ENCODE measurements around the gene GPS1. TPM values are rescaled to one million over a fixed set of nuclear protein-coding genes. Genes with fewer than 3 reads are reported as not detected.

GPS1 gene
- total RNA-seq, 1 donor from 2014 or later = 156 TPM

DNA sequence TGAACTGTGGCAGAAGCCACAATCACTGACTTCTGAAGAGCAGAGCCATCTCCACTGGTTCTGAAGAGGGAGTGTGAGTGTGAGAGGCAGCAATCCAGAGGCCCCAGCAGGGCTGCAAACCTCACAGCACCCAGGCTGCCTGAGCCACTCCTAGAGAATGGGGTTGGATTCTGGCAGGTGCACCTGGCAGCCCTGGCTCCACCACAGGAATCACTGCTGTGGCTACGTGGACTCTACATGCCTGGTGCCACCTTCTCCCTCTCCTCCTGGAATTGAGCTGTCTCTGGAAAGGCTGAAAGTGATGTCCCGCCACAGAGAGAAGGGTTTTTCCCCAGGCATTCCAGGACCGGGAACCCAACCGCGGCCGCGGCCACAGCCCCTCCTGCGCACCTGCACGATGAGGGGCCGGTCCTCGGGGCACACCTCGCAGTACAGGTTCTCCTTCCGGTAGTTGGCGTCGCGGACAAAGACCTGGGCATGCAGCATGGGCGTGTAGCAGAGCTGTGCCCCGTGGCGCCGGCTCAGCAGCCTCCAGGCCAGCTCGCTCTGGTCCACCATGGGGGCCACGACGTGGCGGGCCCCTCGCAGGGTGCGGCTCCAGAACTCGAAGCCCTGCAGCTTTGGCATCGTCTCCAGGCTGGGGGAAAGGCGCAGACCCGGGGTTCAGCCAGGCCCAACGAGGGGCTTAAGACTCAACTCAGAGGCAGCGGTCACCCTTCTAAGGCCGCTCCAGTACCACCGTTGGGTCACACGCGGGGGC is 12.9 kb downstream of the GPS1 start:
- peak overlapping the region; percentile 78 for H3K4me3 Mint-ChIP-seq
- no peaks in the 10 kb centered on the region for H3K4me1 Mint-ChIP-seq
- no peak overlapping the region for H3K27ac Mint-ChIP-seq (ENCODE audit: unreplicated experiment)
- H3K27me3 Mint-ChIP-seq (ENCODE audit: low read depth) = no peaks in the 10 kb centered on the region
- no peak for TF ChIP-seq CTCF (conservative IDR thresholded peaks at IDR 0.05)
- H3K36me3 Mint-ChIP-seq (ENCODE audit: low read depth) = no peaks in the 10 kb centered on the region
- H3K9me3 Mint-ChIP-seq = no peaks in the 10 kb centered on the region
- no peak for DNase-seq (ENCODE audit: low read depth, low spot score)

DNA sequence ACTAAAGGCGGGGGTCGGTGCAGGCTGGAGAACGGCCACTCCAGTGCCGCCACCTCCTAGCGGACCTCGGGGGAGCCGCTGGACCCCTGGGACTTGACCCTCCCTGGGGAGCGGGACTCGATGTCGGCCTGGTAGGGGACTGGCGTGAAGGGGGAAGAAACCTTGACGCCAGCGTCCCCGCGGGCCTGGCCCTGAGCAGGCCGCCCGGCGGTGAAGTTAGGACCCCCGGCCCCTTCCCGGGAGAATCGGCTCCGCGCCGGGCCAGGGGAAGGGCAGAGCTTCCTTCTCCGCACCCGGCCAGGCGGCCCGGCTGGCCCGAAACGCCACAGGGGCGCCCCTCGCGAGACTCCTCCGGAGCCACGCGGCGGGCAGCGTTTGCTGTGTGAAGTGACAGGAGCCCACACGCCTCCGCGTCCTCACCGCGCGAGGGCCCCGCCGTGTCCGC is 13.5 kb downstream of the GPS1 start:
- no peak for DNase-seq (ENCODE audit: low read depth, low spot score)

GRCh38 chr17:82065638-82066303 is 14.1 kb downstream of the GPS1 start, which contains the start of gene DUS1L:
Gene DUS1L (minus strand): TSS chr17:82065804. CDS start chr17:82065059, 745 bp downstream.
- no peaks in the 10 kb centered on the region for H3K4me1 Mint-ChIP-seq
- H3K9me3 Mint-ChIP-seq = no peaks in the 10 kb centered on the region
- peak; percentile 59 for DNase-seq (ENCODE audit: low read depth, low spot score)
- H3K27me3 Mint-ChIP-seq (ENCODE audit: low read depth) = peaks cover 6% of the 10 kb centered on the region
- peak within 1 kb of the TSS; percentile 86 for H3K4me3 Mint-ChIP-seq
- no peaks in the 10 kb centered on the region for H3K36me3 Mint-ChIP-seq (ENCODE audit: low read depth)
- TF ChIP-seq CTCF (conservative IDR thresholded peaks at IDR 0.05) = no peak
- no peak within 1 kb of the TSS for H3K27ac Mint-ChIP-seq (ENCODE audit: unreplicated experiment)

More for the DNA sequence above, 13.5 kb downstream of the GPS1 start:
- Mint-ChIP-seq H3K27me3 (ENCODE audit: low read depth) (peaks cover 2% of the 10 kb centered on the region), H3K4me3 (peak overlapping the region; percentile 78), H3K4me1 (no peaks in the 10 kb centered on the region), H3K27ac (ENCODE audit: unreplicated experiment) (no peak overlapping the region), H3K36me3 (ENCODE audit: low read depth) (no peaks in the 10 kb centered on the region), H3K9me3 (no peaks in the 10 kb centered on the region)
- TF ChIP-seq CTCF (conservative IDR thresholded peaks at IDR 0.05) = no peak

- peaks cover 26% of the 10 kb centered on the region for H3K27me3 Mint-ChIP-seq (ENCODE audit: low read depth)
- no peaks in the 10 kb centered on the region for H3K36me3 Mint-ChIP-seq (ENCODE audit: low read depth)
- H3K9me3 Mint-ChIP-seq = no peaks in the 10 kb centered on the region
- H3K27ac Mint-ChIP-seq (ENCODE audit: unreplicated experiment) = no peak overlapping the region
- H3K4me3 Mint-ChIP-seq = peak overlapping the region; percentile 22
- TF ChIP-seq CTCF (conservative IDR thresholded peaks at IDR 0.05) = no peak
- DNase-seq (ENCODE audit: low read depth, low spot score) = no peak
- H3K4me1 Mint-ChIP-seq = no peaks in the 10 kb centered on the region
Measured at GRCh38 chr17:82070611-82071010, 18.9 kb downstream of the GPS1 start.

DNA sequence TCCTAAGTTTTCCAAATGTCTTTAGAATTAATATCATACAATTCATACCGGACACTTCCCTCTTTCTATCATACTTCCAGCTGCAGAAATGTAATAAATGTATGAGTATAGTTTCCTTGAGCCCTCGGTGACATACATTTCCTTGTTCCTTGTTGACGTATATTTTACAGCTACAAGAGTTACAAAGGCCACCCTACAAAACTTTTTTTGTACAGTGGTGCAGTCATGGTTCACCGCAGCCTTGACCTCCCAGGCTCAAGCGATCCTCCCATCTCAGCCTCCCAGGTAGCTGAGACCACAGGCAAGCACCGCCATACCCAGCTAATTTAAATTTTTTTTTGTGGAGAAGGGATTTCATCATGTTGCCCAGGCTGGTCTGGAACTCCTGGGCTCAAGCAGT is 21.1 kb downstream of the GPS1 start:
- no peak for TF ChIP-seq CTCF (conservative IDR thresholded peaks at IDR 0.05)
- Mint-ChIP-seq H3K4me1 (no peaks in the 10 kb centered on the region), H3K9me3 (no peaks in the 10 kb centered on the region), H3K36me3 (ENCODE audit: low read depth) (no peaks in the 10 kb centered on the region), H3K4me3 (peak overlapping the region; percentile 49), H3K27me3 (ENCODE audit: low read depth) (peaks cover 32% of the 10 kb centered on the region), H3K27ac (ENCODE audit: unreplicated experiment) (no peak overlapping the region)
- DNase-seq (ENCODE audit: low read depth, low spot score) = no peak
